HG03460 (cell line): ENCODE results near the gene GDF10.

ENCODE experiments used
- ATAC-seq: cut with Tn5 transposase; IDR thresholded peaks from one replicate; pipeline ENCODE4 v1.9.1; 2021; ENCODE audit not compliant: unreplicated experiment

The GDF10 gene

GRCh38 chr10:47332371-47332770, 32.4 kb downstream of the GDF10 start:
- no peak for ATAC-seq

- no peak for ATAC-seq
These were observed 32.9 kb downstream of the GDF10 start for GRCh38 chr10:47332946-47333345.

- ATAC-seq = no peak
These were observed 33.5 kb downstream of the GDF10 start for GRCh38 chr10:47333532-47333931.

GRCh38 chr10:47334466-47335295, 34.7 kb downstream of the GDF10 start:
- no peak for ATAC-seq

GRCh38 chr10:47335906-47336305, 35.9 kb downstream of the GDF10 start:
- no peak for ATAC-seq

- ATAC-seq = no peak
These were observed 36.6 kb downstream of the GDF10 start for GRCh38 chr10:47336387-47337134.

GRCh38 chr10:47337310-47337709, 37.3 kb downstream of the GDF10 start:
- ATAC-seq = no peak

- ATAC-seq = no peak
These were observed 39.3 kb downstream of the GDF10 start for GRCh38 chr10:47339186-47339735.

GRCh38 chr10:47339759-47340607, 40.0 kb downstream of the GDF10 start:
- no peak for ATAC-seq

GRCh38 chr10:47340608-47341170, 40.7 kb downstream of the GDF10 start:
- ATAC-seq = no peak

- no peak for ATAC-seq
These were observed 45.2 kb downstream of the GDF10 start for GRCh38 chr10:47344996-47345870.

GRCh38 chr10:47346581-47347302, 46.7 kb downstream of the GDF10 start:
- ATAC-seq = no peak

GRCh38 chr10:47347303-47347675, 47.3 kb downstream of the GDF10 start:
- no peak for ATAC-seq

- no peak for ATAC-seq
These were observed 48.2 kb downstream of the GDF10 start, which contains the start of gene RBP3 for GRCh38 chr10:47348138-47348651. Gene RBP3, plus strand, starts transcription at chr10:47348363. Its CDS starts 122 bp downstream, at chr10:47348485.

- ATAC-seq = no peak
These were observed 48.9 kb downstream of the GDF10 start for GRCh38 chr10:47348661-47349470.

GRCh38 chr10:47349516-47349915, 49.5 kb downstream of the GDF10 start:
- ATAC-seq = no peak

- no peak for ATAC-seq
These were observed 50.0 kb downstream of the GDF10 start for GRCh38 chr10:47349941-47350371.
